ENCODE data around the gene NUP205.
"Not testable (repeated sequence)": the region's sequence is repeated elsewhere in the genome, so short reads cannot be mapped to it uniquely, and the experiment has no call there.

Gene NUP205

DNA sequence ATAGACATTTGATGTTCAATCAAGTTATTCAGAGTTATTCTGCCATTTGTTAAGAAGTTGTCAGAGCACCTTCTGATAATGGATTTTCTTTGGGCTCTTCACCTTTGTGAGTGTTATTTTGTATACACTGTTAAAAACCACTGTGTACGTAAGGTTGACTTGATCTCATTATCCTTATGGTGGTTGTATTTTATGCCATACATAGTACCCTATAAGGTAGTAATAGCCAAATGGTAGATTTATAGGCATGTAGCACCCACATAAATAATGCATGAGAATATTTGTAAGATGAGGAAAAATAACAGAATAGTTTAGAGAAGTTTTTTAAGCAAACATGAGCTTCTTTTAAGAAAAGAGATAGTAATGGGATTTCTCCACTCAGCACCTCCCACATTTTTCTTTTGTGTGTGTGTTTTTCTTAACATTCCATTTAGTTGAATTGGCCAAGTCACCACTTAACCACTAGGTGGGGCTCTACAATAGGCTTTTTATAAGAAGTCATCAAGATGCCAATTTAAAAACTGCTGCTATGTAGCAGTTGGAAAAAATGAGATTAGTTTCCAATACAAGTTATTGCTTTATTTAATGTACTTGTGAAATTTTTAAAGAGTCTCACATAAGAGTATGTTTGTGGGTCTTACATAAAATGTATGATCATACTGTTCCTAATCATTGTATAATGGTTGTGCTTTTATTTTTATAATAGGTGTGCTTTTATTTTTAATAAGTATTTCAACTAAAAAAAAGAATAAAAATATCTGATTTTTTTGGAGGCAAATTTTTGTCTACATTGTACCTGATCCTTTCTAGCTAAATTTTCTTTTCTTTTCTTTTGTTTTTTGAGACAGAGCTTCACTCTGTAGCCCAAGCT is 63.5 kb downstream of the NUP205 start:
- DNase-seq (ENCODE audit: low read depth in 3 of 3) = no peak

DNA sequence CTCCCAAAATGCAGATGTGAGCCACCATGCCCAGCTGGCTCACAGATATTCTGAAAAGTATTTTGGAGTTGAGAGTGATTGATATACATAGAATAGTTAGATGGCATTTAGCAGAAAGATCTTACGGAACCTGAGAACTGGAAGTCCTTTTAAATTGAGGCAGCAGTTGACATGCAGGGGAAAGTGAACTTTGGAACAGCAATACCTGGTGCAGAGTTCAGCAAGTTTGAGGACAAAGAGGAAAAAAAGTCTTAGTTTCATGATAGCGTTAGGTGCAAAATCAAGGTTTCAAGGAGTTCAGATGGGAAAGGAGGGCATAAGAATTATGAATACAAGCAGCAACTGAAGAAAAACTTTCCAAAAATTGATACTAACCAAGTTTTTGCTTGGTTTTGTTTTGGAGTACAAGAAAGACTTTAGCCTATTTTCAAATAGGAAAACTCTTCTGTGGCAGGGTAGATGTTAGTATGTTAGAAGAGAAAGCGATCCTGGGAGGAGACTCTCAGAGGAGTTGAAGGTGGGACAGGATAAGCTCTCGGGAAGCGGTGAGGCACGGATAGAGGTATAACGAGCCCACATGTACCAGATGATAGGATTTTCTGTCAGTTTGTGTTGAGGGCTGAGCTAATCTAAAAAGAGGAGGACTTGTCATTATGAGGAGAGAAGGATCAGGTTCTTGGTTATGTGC is 76.6 kb downstream of the NUP205 start:
- no peak for DNase-seq (ENCODE audit: low read depth in 3 of 3)

DNA sequence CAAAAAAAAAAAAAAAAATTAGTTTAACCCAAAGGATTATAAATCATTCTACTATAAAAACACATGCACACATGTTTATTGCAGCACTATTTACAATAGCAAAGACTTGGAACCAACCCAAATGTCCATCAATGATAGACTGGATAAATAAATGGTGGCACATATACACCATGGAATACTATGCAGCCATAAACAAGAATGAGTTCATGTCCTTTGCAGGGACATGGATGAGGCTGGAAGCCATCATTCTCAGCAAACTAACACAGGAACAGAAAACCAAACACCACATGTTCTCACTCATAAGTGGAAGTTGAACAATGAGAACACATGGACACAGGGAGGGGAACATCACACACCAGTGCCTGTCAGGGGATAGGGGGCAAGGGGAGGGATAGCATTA is 82.0 kb downstream of the NUP205 start:
- DNase-seq (ENCODE audit: low read depth in 3 of 3) = not testable (repeated sequence)

DNA sequence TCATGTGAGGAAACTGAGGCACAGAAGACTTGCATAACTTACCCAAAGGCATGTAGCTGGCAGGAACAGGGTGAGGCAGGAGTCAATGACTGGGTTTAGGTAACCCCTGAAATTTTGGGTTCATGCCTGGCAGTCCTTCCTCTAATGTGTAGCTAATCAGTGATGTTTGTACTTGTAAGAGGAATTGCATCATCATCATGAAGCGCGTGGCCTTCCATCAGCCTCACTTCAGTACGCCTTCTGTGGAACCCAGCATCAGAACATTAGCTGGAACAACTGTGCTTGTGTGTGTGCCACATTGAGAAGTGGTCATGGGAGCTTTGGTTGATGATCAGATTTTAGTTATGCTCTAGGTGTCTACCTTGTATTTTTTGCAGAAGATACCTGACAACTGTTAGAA is 86.4 kb downstream of the NUP205 start:
- DNase-seq (ENCODE audit: low read depth in 3 of 3) = no peak

DNA sequence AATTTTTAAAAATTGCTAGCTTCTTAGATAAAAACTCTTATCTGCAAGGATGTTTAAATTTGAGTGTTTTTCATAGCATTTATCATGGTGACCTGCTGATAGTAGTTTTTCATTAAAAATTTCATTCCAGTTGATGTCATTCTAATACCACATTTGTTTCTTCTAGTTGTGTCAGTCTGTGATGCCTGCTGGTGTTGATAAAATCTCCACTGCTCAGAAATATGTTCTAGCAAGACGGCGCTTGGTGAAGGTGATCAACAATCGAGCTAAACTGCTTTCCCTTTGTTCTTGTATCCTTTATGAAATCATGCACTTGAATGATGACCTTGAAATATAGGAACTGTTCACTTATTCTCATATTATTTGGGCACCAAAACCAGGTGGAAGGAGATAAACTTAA is 87.0 kb downstream of the NUP205 start:
- no peak for DNase-seq (ENCODE audit: low read depth in 3 of 3)

DNA sequence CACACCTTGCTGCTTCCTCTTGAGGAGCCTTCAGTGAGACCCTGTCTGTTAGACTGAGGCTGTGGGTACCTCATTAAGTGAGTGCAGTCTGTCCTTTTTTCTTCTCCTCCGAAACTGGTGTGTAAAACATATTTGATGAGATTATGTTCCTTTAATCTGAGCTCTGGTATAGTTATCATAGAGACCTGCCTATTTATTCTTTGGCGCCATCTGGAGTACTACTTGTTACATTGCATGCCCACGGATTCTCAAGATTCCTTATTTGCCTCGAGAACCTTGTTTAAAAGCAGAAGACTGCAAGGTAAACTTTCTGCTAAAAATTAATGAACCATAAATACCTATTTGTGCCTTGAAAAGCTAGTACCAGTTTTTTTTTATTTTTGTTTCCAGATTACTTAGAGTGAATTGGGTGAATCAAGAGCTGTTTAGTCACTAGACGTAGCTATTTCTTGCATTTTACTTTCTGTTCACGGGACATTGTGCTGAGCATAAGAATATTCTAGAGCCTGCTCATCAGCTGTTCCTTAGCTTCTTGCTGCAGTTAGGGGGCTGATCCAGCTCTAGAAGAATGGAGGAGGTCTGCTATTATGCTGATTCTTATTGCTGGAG is 87.7 kb downstream of the NUP205 start:
- peak in 1 of 3 donors; percentile 13 for DNase-seq (ENCODE audit: low read depth in 3 of 3)

DNA sequence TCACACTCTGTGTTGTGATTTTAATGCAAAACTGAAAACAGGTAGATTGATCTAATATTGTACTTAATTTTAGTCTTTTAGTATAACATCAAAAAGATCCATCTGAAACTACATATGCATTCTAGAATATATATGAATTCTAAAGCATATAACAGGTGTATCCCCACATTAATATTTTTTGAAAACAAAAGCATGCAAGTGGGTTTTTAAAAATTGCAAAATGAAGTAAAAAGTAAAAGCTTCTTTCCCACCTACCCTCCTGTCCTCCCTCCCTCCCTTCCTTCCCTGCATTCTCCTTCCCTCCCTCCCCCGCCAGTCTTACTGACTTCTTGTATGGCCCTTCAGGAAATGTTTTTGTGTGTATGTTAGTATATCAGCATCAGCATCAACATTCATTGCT is 90.0 kb downstream of the NUP205 start:
- DNase-seq (ENCODE audit: low read depth in 3 of 3) = no peak

DNA sequence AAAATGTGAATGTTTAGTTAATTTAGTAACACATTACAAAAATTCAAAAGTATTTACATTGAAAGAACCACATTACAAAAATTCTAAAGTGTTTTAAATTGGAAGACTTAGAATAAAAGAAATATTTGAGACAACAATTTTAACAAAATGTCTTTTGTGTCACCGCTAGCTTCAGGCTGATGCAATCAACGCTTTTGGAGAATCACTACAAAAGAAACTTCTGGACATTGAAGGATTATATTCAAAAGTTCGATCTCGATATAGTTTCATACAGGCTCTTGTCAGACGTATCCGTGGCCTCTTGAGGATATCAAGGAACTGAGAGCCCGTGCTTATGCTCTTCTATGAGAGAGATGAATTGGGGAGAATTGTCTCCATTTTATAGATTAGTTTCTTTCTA is 90.5 kb downstream of the NUP205 start:
- DNase-seq (ENCODE audit: low read depth in 3 of 3) = no peak

DNA sequence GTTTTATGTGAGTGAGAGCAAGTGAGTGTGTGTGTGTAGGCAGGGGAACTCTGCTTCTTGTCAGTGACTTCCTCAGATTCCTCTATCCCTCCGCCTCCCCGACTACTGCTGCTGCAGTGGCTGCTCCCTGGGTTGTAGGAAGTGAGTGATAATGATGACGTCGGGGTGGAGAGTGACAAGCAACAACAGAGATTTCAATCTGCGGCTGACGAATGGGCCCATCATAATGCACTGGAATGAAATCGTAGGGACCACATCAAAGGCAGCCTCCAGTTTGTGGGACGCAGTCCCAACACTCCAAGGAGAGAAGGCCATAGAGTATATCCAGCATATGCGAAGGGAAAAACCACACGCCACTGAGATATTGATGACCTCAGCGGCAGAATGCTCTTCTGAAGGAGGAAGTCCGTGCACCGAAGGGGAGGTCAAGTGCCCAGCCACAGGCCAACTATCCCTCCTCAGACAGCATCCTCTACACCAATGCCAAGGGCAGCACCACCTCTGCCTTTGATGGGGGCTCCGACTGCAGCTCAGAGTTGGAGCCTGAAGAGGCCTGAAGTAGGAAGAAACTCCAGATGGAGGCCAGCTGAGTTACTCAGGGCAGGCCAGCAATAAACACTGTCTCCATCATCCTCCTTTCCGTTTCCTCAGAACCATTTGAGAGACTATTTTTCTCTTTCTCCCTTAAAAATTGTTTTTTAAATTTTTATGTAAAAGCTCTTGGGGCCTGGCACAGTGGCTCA is 93.3 kb downstream of the NUP205 start:
- DNase-seq (ENCODE audit: low read depth in 3 of 3) = no peak

DNA sequence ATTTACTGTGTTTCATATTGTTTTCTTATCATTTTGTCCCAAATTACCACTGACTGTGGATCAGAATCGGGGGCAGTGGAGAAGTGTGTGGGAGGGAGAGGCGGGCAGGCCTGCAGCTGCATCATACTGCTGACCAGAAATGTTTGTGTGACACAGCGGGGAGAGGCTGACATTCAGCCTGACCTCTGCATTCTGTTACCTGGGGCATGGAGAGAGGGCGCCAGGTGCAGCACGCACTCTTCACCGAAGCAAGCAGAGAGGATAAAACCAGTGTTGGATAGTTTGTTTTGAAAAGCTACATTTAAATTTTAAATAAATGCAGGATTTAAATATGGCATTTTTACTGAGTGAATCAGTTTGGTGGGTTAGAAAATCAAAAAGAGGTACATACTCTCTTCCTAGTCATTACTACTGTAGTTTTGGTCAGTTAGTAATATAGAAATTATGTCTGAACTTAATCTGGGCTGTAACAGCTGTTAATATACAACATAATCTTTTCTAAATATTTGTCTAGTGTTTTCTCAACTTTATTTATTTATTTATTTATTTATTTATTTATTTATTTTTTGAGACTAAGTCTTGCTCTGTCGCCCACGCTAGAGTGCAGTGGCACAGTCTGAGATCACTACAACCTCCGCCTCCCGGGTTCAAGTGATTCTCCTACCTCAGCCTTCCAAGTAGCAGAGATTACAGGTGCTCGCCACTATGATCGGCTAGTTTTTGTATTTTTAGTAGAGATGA is 95.8 kb downstream of the NUP205 start:
- no peak for DNase-seq (ENCODE audit: low read depth in 3 of 3)

DNA sequence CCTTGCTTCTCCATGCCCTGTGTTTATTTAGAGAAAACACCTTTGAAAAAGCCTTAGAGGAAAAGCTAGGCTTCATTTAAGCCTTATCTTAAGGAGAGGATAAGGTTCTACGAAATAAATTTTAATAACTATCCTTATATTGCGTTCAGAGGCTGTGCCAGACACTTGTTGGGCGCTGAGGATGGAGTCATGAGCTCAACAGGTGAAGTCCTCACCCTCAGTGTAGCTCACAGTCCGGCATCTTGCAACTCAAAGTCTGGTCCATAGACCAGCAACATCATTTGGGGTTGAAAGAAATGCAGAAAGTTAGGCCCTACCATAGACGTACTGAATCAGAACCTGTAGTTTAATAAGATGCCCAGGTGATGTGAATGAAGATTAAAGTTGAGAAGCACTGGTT is 100.8 kb downstream of the NUP205 start:
- DNase-seq (ENCODE audit: low read depth in 3 of 3) = no peak

DNA sequence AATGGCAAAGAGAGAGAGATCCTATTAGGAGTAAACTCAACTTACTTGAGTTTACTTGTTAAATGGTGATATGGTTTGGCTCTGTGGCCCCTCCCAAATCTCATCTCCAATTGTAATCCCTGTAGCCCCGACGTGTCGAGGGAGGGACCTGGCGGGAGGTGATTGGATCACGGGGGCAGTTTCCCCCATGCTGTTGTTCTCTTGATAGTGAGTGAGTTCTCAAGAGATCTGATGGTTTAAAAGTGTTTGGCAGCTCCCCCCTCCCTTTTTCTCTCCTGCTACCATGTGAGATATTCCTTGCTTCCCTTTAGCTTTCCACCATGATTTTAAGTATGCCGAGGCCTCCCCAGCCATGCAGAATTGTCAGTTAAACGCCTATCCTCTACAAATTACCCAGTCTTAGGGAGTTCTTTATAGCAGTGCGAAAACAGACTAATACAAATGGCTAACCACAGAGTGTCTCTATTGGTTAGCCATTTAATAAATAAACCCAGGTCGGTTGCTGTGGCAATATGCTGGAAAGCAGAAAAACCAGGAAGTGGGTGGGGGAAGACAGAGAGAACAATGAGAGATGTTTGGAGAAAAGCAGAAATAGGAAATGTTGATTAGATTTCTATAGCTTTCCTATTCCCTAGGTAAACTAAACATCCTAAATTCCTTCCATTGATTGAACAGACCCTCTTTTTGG is 101.6 kb downstream of the NUP205 start:
- DNase-seq (ENCODE audit: low read depth in 3 of 3) = no peak

DNA sequence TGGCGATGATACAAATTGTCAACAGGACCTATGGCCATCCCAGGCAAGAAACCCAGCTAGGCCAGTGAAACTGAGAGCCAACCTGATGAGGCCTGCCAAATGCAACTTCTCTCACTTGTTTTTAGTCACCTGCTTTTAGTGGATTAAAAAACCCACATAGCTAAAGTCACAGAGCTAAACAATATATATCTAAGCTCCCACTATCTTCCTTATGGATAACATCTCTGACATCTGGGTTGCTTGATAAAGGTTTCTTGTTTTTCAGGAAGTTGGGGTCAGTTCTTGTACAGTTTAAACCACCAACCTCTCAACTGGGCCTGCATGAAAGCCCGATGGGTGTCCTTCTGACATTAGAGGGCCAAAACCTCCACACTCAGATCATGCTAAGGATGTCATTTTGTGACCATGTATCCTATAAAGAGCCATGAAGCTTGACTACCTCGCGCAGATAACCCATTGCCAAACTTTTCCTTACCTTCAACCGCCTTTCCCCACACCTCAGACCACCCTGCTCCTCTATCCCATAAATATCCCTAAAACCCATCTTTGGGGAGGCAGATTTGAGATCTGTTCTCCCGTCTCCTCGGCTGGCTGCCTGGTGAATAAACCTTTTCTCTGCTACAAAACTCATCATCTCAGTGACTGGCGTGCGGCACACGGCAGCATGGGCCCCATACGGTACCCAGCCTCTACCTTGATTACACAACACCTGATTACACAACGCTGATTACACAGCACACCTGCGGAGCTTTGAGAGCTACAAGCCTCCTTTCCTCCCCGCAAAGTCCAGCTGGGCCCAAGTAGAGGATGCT is 103.8 kb downstream of the NUP205 start:
- no peak for DNase-seq (ENCODE audit: low read depth in 3 of 3)

DNA sequence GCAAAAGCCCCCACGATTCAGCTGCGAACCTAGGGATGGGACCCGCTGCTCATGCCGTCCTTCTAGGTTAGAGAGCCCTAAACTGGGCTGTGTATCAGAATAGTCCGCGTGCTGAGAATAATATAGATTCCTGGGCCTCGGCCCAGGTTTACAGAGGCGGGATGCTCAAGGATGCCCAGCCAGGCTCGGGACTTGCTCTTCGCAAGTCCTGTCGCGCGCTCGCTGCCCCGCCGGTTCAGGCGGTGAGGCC is 104.3 kb downstream of the NUP205 start:
- no peak for DNase-seq (ENCODE audit: low read depth in 3 of 3)

DNA sequence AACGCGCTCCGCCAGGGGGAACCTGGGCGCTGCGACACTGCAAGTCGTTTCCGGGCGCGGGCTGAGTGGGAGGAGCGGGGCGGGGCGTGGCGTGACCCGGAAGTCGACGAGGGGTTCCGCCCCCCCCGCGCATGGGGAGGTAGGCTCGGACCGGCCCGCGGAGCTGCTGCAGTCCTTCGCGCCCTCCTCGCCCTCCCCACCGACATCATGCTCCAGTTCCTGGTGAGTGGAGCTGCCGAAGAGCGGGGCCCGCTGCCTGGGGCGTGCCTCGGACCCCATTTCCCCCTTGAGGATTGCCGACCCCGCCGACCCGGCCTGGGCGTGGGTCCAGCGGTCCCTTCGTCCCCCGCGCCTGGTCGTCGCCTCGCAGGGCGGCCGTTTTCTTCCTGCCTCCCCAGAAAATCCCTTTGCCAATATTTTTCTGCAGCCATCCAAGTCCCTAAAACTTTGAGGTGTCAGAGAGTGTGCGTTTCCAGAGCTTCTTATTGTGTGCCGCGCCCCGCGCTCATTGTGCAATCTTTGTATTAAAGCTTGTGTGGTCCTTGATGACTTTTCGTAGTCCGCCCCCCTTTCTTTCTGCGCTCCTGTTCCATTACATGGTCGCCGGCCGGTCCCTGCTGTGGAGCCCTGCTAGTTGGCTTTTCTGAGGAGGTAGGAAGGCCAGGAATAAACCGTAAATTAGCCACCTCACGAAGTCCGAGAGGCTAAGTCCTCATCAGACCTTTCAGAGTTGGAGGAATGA is 104.8 kb downstream of the NUP205 start, which contains the start of gene STMP1:
STMP1 (plus strand) TSS at position 142 of the 742 bp plus-strand sequence.
- DNase-seq (ENCODE audit: low read depth in 3 of 3) = peak; percentile 93 to 96 (median 96)

DNA sequence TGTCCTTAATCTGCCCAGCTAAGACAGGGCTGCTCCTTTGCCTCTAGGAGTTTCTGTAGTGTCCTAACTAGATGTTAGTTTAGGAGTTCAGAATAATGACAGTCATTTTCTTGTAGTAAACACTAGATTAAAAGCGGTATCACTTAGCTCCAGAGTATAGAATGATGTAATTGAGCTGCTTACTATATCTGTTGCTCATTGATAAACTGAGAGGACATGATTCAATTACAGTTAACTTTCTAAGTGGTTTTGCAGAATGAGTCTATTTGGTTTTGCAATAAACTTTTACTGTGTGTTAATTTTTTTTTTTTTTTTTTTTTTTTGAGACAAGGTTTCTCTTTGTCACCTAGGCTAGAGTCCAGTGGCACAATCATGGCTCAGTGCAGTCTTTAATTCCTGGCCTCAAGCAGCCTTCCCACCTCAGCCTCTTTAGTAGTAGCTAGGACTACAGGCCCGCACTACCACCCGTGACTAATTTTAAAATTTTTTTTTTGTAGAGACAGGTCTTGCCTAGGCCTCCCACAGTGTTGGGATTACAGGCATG is 106.4 kb downstream of the NUP205 start:
- DNase-seq (ENCODE audit: low read depth in 3 of 3) = no peak

DNA sequence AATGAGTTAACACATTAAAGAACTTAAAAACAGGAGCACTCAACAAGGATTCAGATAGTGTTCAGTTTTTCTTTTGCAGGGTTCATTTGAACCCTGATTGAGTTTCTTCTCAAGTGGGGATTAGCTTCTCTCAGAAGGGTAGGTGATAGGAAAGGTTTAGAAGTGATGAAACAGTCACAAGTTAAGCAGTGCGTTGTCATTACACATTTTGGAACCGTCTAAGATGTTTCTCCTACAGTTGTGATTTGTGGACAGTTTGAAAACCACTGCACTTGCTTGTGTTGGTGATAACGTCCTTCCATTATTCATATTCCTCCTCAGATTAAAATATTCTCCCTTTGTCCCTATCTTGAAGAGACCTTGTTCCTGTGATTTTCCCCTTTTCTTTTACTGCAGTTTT is 107.3 kb downstream of the NUP205 start:
- no peak for DNase-seq (ENCODE audit: low read depth in 3 of 3)

DNA sequence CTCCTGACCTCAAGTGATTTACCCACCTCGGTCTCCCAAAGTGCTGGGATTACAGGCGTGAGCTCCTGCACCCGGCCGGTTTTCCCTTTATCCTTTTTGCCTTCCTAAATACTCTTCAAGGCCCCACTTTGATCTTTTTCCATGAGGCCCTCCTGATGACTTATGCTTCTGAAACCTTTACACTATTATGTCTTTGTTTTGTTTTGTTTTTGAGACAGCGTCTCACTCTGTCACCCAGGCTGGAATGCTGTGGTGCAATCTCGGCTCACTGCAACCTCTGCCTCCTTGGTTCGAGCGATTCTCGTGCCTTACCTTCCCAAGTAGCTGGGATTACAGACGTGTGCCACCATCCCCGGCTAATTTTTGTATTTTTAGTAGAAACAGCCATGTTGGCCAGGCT is 108.4 kb downstream of the NUP205 start:
- no peak for DNase-seq (ENCODE audit: low read depth in 3 of 3)

DNA sequence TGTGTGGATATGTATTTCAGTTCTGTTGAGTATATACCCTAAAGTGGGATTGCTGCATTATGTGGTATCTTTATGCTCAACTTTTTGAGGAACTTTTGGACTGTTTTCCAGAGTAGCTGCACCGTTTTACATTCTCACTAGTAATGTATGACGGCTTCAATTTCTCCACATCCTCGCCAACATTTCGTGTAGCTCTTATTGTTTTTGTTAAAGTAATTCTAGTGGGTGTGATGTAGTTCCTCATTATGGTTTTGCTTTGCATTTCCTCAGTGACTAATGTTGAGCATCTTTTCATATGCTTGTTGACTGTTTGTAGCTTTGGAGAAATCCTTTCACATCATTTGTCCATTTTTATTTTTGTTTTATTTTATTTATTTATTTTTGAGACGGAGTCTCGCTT is 109.1 kb downstream of the NUP205 start:
- no peak for DNase-seq (ENCODE audit: low read depth in 3 of 3)
